PC-3 (cell line): ENCODE results near the gene MRPS27.

Experiments
- EZH2 ChIP-seq: fragments of 300-600 bp; sonication (generic); IDR thresholded peaks from one replicate; pipeline ENCODE4 v1.6.1; 2017; ENCODE audit warnings: antibody characterized with exemption, mild to moderate bottlenecking, low read length; ENCODE audit not compliant: unreplicated experiment
- EZH2phosphoT487 ChIP-seq: fragments of 300-600 bp; sonication (generic); IDR thresholded peaks from 2 replicates; pipeline ENCODE4 v1.6.1; 2018; ENCODE audit warnings: mild to moderate bottlenecking, antibody characterized with exemption, low read length, borderline replicate concordance
- TF ChIP-seq, protein P1 (sequence below): fragments of 300-600 bp; sonication (generic); conservative IDR thresholded peaks from 2 replicates; pipeline ENCODE4 v1.5.1; 2017; ENCODE audit warnings: antibody characterized with exemption, low read depth, mild to moderate bottlenecking, low read length

DNA sequence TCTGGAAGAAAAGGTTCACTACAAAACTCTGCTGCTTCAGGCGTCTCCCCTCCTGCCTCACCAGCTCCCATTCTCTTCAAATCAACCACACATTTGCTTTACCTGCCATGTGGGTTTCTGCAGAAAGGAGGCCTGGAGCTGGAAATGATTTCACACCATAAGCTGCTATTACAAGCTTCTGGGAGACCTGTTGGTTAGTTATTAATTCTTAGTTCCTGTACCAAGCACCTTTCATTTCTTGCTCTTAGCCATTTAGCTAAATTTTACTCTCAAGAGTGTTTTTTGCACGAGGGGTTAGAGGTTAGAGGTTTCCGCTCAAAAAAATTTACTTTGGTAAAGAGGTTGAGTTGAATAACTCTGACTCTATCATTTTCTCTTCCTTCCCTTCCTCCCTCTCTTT lies 142.5 kb downstream of the MRPS27 start:
- TF ChIP-seq, protein P1, sequence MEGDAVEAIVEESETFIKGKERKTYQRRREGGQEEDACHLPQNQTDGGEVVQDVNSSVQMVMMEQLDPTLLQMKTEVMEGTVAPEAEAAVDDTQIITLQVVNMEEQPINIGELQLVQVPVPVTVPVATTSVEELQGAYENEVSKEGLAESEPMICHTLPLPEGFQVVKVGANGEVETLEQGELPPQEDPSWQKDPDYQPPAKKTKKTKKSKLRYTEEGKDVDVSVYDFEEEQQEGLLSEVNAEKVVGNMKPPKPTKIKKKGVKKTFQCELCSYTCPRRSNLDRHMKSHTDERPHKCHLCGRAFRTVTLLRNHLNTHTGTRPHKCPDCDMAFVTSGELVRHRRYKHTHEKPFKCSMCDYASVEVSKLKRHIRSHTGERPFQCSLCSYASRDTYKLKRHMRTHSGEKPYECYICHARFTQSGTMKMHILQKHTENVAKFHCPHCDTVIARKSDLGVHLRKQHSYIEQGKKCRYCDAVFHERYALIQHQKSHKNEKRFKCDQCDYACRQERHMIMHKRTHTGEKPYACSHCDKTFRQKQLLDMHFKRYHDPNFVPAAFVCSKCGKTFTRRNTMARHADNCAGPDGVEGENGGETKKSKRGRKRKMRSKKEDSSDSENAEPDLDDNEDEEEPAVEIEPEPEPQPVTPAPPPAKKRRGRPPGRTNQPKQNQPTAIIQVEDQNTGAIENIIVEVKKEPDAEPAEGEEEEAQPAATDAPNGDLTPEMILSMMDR, result no peak
- TF ChIP-seq EZH2 (no peak), EZH2phosphoT487 (no peak)
